Stomach (tissue), 9 donors: Measurements from ENCODE around the gene PARPBP. TPM values are rescaled to one million over a fixed set of nuclear protein-coding genes. Genes with fewer than 3 reads are reported as not detected.
"Not testable (repeated sequence)": the region's sequence is repeated elsewhere in the genome, so short reads cannot be mapped to it uniquely, and the experiment has no call there.

ENCODE experiments used
- DNase-seq, 2 donors: peaks; one replicate each; pipeline versions ENCODE4 v3.0.0 to v3.0.0-alpha.2; 2013 to 2019
- H3K27ac ChIP-seq, 5 donors: fragments of 200-600 bp in 4 of 5; sonication (generic) in 4 of 5; one replicate each; pipeline ENCODE4 v1.5.1; 2013 to 2019; ENCODE audit warnings: mild to moderate bottlenecking in 1 of 5, moderate library complexity in 1 of 5
- H3K27me3 ChIP-seq, 3 donors: fragments of 200-600 bp; sonication (generic); one replicate each; pipeline ENCODE4 v1.5.1; 2017 to 2019; ENCODE audit warnings: mixed run types in 1 of 3
- H3K36me3 ChIP-seq, 4 donors: fragments of 200-600 bp; sonication (generic); 1 replicate in 3 of 4; 2 replicates in 1 of 4; pipeline ENCODE4 v1.5.1; 2016 to 2019
- H3K4me1 ChIP-seq, 4 donors: fragments of 200-600 bp; sonication (generic); one replicate each; pipeline ENCODE4 v1.5.1; 2016 to 2019
- H3K4me3 ChIP-seq, 4 donors: fragments of 200-600 bp; sonication (generic) in 3 of 4; one replicate each; pipeline ENCODE4 v1.5.1; 2016 to 2019; ENCODE audit warnings: mild to moderate bottlenecking in 1 of 4
- H3K9me3 ChIP-seq, 4 donors: fragments of 200-600 bp; sonication (generic); one replicate each; pipeline ENCODE4 v1.5.1; 2016 to 2019
- EP300 ChIP-seq: sonication (generic); formaldehyde crosslinking; IDR thresholded peaks from one replicate; pipeline ENCODE4 v1.6.1; 2017; ENCODE audit warnings: antibody characterized with exemption
- POLR2A ChIP-seq, 4 donors: fragments of 450-650 bp; IDR thresholded peaks; one replicate each; pipeline ENCODE4 v1.6.1; 2016; ENCODE audit warnings: antibody characterized with exemption in 4 of 4, control low read depth in 2 of 4, mild to moderate bottlenecking in 1 of 4, moderate library complexity in 1 of 4
- POLR2AphosphoS5 ChIP-seq, 3 donors: sonication (generic); formaldehyde crosslinking; IDR thresholded peaks; one replicate each; pipeline ENCODE4 v1.6.1; 2016; ENCODE audit warnings: antibody characterized with exemption in 3 of 3
- WGBS, 5 donors: extraction: QIAGEN DNeasy Blood & Tissue Kit in 3 of 5; methylation state at CpG; one replicate each; pipeline versions ENCODE4 v1.1.5 to v1.1.7; 2013 to 2018; 5-methylcytosine and 5-hydroxymethylcytosine counted together
- intact Hi-C: fragments of 100-400 bp; cut with DNase I; formaldehyde crosslinking; loops from one replicate; pipeline ENCODE4 v1.15.1; 2023; ENCODE audit warnings: low total_unique reads
- polyA plus RNA-seq, 3 donors: library from polyadenylated mRNA; stranded (reverse); fragments of 200-250 nt; gene quantifications; one replicate each; pipeline ENCODE4 v1.2.3, GENCODE V29; 2013
- total RNA-seq, 5 donors: library from RNA; depleted of rRNA; stranded (reverse); fragments of >200 nt; gene quantifications; one replicate each; pipeline versions ENCODE4 v1.1.0 to v1.2.3, GENCODE V29; 2014 to 2016
- TF ChIP-seq, protein P1 (sequence below), 7 experiments: fragments of 450-650 bp in 4 of 7; fragments of 200-600 bp in 3 of 7; sonication (generic) in 3 of 7; IDR thresholded peaks; one replicate each; pipeline ENCODE4 v1.5.1; 2016 to 2019; ENCODE audit warnings: antibody characterized with exemption in 7 of 7, control low read depth in 2 of 7, mild to moderate bottlenecking in 1 of 7
- donor health status: healthy with polysubstance abuse.
- donor health status: Bipolar disorder and iron deficiency.
- donor health status: healthy.

The PARPBP gene
- total and polyA plus RNA-seq, 8 donors = 1.4 to 10.5 (median 2.5) TPM; not detected in 1

DNA sequence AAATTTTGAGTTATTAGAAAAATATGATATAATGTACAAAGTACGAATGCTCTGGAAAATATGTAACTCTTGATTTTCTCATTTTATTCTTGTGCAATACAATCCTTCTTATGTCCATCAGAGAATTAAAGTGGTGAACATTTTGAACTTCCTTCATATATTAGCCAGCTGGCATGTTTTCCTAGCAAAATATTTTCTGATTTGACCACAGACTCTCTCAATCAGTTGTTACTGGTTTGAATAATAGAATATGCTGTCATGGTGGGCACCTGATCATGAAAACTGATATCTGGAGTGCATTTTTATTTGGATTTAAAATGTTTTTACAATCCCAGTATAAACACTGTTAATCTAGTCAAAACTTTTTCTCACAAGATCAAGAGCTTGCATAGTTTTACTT is 24.2 kb downstream of the PARPBP start:
- no peak overlapping the region for H3K4me3 ChIP-seq
- peaks cover 0 to 4% (median 0%) of the 10 kb centered on the region in 4 donors for H3K9me3 ChIP-seq
- no peaks in the 10 kb centered on the region for H3K27me3 ChIP-seq
- intact Hi-C loops = no loop called here
- no peak for TF ChIP-seq POLR2AphosphoS5 (IDR thresholded peaks at IDR 0.05)
- TF ChIP-seq POLR2A (IDR thresholded peaks at IDR 0.05) = no peak
- TF ChIP-seq EP300 = no peak
- TF ChIP-seq, protein P1, sequence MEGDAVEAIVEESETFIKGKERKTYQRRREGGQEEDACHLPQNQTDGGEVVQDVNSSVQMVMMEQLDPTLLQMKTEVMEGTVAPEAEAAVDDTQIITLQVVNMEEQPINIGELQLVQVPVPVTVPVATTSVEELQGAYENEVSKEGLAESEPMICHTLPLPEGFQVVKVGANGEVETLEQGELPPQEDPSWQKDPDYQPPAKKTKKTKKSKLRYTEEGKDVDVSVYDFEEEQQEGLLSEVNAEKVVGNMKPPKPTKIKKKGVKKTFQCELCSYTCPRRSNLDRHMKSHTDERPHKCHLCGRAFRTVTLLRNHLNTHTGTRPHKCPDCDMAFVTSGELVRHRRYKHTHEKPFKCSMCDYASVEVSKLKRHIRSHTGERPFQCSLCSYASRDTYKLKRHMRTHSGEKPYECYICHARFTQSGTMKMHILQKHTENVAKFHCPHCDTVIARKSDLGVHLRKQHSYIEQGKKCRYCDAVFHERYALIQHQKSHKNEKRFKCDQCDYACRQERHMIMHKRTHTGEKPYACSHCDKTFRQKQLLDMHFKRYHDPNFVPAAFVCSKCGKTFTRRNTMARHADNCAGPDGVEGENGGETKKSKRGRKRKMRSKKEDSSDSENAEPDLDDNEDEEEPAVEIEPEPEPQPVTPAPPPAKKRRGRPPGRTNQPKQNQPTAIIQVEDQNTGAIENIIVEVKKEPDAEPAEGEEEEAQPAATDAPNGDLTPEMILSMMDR (IDR thresholded peaks at IDR 0.05) = no peak
- no peak for DNase-seq
- H3K27ac ChIP-seq = no peak overlapping the region
- H3K36me3 ChIP-seq = no peaks in the 10 kb centered on the region
- 70 to 87% (median 81%) methylated on average over 1 of the region's 1 CpG for WGBS, 5 donors
- H3K4me1 ChIP-seq = no peaks in the 10 kb centered on the region

DNA sequence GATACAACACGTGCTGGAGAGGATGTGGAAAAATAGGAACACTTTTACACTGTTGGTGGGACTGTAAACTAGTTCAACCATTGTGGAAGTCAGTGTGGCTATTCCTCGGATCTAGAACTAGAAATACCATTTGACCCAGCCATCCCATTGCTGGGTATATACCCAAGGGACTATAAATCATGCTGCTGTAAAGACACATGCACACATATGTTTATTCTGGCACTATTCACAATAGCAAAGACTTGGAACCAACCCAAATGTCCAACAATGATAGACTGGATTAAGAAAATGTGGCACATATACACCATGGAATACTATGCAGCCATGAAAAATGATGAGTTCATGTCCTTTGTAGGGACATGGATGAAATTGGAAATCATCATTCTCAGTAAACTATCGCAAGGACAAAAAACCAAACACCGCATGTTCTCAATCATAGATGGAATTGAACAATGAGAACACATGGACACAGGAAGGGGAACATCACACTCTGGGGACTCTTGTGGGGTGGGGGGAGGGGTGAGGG is 27.1 kb downstream of the PARPBP start:
- H3K4me1 ChIP-seq, H3K27me3 ChIP-seq, intact Hi-C loops, H3K27ac ChIP-seq, H3K36me3 ChIP-seq, DNase-seq, H3K4me3 ChIP-seq, H3K9me3 ChIP-seq: not testable (repeated sequence)
- 92 to 99% (median 97%) methylated on average over 3 to 4 of the region's 4 CpGs for WGBS, 5 donors

DNA sequence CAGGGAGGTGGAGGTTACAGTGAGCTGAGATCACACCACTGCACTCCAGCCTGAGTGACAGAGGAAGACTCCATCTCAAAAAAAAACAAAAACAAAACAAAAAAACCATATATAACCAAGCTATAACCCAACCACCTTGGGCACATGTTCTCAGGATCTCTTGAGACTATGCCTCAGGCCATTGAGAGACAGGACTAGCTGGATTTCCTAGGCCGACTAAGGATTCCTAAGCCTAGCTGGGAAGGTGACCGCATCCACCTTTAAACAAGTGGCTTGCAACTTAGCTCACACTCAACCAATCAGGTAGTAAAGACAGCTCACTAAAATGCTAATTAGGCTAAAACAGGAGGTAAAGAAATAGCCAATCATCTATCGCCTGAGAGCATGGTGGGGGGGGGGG is 35.2 kb downstream of the PARPBP start:
- intact Hi-C loops = not testable (repeated sequence)

DNA sequence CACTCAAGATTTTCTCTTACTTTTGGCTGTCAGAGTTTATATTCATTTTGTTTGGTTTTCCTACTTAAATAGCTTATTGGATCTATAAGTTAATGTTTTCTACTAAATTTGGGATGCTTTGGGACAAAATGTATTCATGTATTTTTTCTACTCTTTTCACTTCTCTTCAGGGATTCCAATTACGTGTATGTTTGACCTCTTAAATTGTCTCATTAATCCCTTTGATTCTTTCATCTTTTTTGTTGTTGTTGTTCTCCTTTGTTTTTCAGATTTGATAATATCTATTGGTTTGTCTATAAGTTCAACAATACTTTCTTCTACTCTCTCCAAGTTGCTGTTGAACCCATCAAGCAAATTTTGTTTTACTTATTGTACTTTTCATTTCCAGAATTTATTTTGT is 43.4 kb downstream of the PARPBP start:
- intact Hi-C loops = no loop called here
- DNase-seq = no peak
- Histone ChIP-seq H3K4me1 (no peaks in the 10 kb centered on the region), H3K27ac (no peak overlapping the region), H3K36me3 (no peaks in the 10 kb centered on the region), H3K4me3 (no peak overlapping the region), H3K9me3 (no peaks in the 10 kb centered on the region), H3K27me3 (no peaks in the 10 kb centered on the region)
- TF ChIP-seq POLR2A (IDR thresholded peaks at IDR 0.05) (no peak), EP300 (no peak), POLR2AphosphoS5 (IDR thresholded peaks at IDR 0.05) (no peak)
- TF ChIP-seq, protein P1 (IDR thresholded peaks at IDR 0.05) = no peak
- 88 to 100% (median 94%) methylated on average over 1 of the region's 1 CpG for WGBS, 5 donors

More for the DNA sequence above, 35.2 kb downstream of the PARPBP start:
- H3K9me3 ChIP-seq, H3K36me3 ChIP-seq, DNase-seq, H3K27me3 ChIP-seq, H3K4me1 ChIP-seq, H3K27ac ChIP-seq, H3K4me3 ChIP-seq: not testable (repeated sequence)
- WGBS, 5 donors = 94 to 99% (median 96%) methylated on average over 3 of the region's 3 CpGs

DNA sequence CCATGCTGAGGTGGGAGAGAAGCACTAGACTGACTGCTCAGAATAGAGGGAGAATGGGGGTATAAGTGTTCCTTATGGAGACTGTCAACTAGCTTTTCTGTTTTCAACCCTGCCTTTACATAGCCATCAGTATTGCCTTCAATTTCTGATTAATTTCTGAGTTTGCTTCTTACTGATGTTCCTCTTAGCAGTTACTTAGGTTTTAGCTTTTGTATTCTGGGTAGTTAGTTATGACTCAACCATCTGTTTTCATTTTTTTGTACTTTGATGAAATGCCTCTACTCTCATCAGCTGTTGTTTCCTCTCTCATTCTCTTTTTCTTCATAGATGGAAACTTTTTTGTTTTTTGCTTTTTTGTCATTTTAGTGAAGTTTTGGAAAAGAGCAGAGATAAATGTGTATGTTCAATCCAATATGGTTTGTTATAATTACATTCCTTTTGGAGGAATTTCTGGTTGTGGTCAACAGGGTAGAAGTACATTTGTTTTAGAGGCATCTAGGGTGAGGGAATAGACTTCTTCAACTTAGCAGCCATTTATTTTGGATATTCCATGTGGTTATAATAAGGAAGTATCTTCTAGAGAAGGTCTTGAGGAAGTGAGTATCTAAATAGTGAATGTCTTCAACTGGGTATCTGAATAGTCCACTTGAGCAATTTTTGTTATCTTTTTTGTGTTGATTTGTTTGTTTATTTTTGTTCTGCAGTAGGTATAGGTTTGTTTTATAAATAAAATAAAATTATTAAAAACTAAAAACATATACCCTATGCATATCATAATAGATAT is 48.0 kb downstream of the PARPBP start:
- Histone ChIP-seq H3K9me3 (no peaks in the 10 kb centered on the region), H3K4me3 (no peak overlapping the region), H3K36me3 (no peaks in the 10 kb centered on the region), H3K4me1 (no peaks in the 10 kb centered on the region), H3K27ac (no peak overlapping the region), H3K27me3 (no peaks in the 10 kb centered on the region)
- TF ChIP-seq, protein P1 (IDR thresholded peaks at IDR 0.05) = no peak
- TF ChIP-seq EP300 = no peak
- no peak for TF ChIP-seq POLR2AphosphoS5 (IDR thresholded peaks at IDR 0.05)
- no peak for TF ChIP-seq POLR2A (IDR thresholded peaks at IDR 0.05)
- intact Hi-C loops = no loop called here
- no peak for DNase-seq
